GM23248 (cell line): ENCODE measurements around the gene SEMA4D. TPM values are rescaled to one million over a fixed set of nuclear protein-coding genes. Genes with fewer than 3 reads are reported as not detected.

ENCODE experiments used
- DNase-seq: peaks from one replicate; pipeline ENCODE4 v3.0.0-alpha.2; 2015
- H2AFZ ChIP-seq: fragments of 200-600 bp; sonication (generic); 2 replicates; pipeline ENCODE4 v1.6.1; 2016; ENCODE audit warnings: antibody characterized with exemption
- H3F3A ChIP-seq: fragments of 200-600 bp; sonication (generic); 2 replicates; pipeline ENCODE4 v1.6.1; 2016; ENCODE audit warnings: mild to moderate bottlenecking, antibody characterized with exemption, mixed run types; ENCODE audit not compliant: insufficient read depth
- H3K27ac ChIP-seq: fragments of 200-600 bp; sonication (generic); 2 replicates; pipeline ENCODE4 v1.5.1; 2016; ENCODE audit warnings: mild to moderate bottlenecking
- H3K27me3 ChIP-seq: fragments of 200-600 bp; sonication (generic); replicated peaks from 2 replicates; pipeline ENCODE4 v1.6.1; 2016; ENCODE audit warnings: mild to moderate bottlenecking; ENCODE audit not compliant: insufficient read depth
- H3K36me3 ChIP-seq: fragments of 200-600 bp; sonication (generic); 2 replicates; pipeline ENCODE4 v1.6.1; 2016; ENCODE audit warnings: low read depth, mild to moderate bottlenecking
- H3K4me1 ChIP-seq: fragments of 200-600 bp; sonication (generic); 2 replicates; pipeline ENCODE4 v1.6.1; 2016; ENCODE audit warnings: mild to moderate bottlenecking; ENCODE audit not compliant: insufficient read depth
- H3K4me2 ChIP-seq: fragments of 200-600 bp; sonication (generic); one replicate; pipeline ENCODE4 v1.6.1; 2016; ENCODE audit warnings: mild to moderate bottlenecking; ENCODE audit not compliant: unreplicated experiment
- H3K4me3 ChIP-seq: fragments of 200-600 bp; sonication (generic); 2 replicates; pipeline ENCODE4 v1.5.1; 2016; ENCODE audit warnings: mild to moderate bottlenecking
- H3K79me2 ChIP-seq: fragments of 200-600 bp; sonication (generic); 2 replicates; pipeline ENCODE4 v1.6.1; 2016; ENCODE audit warnings: mild to moderate bottlenecking; ENCODE audit not compliant: insufficient read depth
- H3K9ac ChIP-seq: fragments of 200-600 bp; sonication (generic); 2 replicates; pipeline ENCODE4 v1.6.1; 2016; ENCODE audit warnings: mild to moderate bottlenecking
- H3K9me2 ChIP-seq: fragments of 200-600 bp; sonication (generic); 2 replicates; pipeline ENCODE4 v1.6.1; 2016; ENCODE audit warnings: mixed run types, mild to moderate bottlenecking, moderate library complexity; ENCODE audit not compliant: insufficient read depth
- H3K9me3 ChIP-seq: fragments of 200-600 bp; sonication (generic); one replicate; pipeline ENCODE4 v1.6.1; 2017; ENCODE audit warnings: low read depth
- H4K20me1 ChIP-seq: fragments of 200-600 bp; sonication (generic); 2 replicates; pipeline ENCODE4 v1.6.0; 2016; ENCODE audit not compliant: insufficient read depth
- EZH2 ChIP-seq: fragments of 200-600 bp; sonication (generic); IDR thresholded peaks from 2 replicates; pipeline ENCODE4 v1.6.1; 2018; ENCODE audit warnings: antibody characterized with exemption, mild to moderate bottlenecking; ENCODE audit not compliant: insufficient read depth, poor library complexity, severe bottlenecking
- EZH2phosphoT487 ChIP-seq: fragments of 200-600 bp; sonication (generic); IDR thresholded peaks from 2 replicates; pipeline ENCODE4 v1.6.1; 2018; ENCODE audit warnings: antibody characterized with exemption, moderate library complexity, mild to moderate bottlenecking, low read depth; ENCODE audit not compliant: insufficient read depth
- WGBS, 2 experiments: methylation state at CpG; one replicate each; pipeline ENCODE4 v1.1.6; 2015 to 2017; ENCODE audit warnings: low lambda C conversion rate in 2 of 2, low coverage in 1 of 2; ENCODE audit errors: missing lambda C conversion rate in 2 of 2; 5-methylcytosine and 5-hydroxymethylcytosine counted together
- in situ Hi-C: fragments of 300-500 bp; cut with MboI; formaldehyde crosslinking; loops from 2 replicates; pipeline ENCODE4 v1.15.0; 2020
- polyA plus RNA-seq: library from polyadenylated mRNA; unstranded; fragments of >200 nt; fragmentation: Nextera tagmentation; extraction: Ambion mirVana; gene quantifications from 2 replicates; pipeline ENCODE4 v1.2.1, GENCODE V29; 2016
- total RNA-seq: library from RNA; depleted of rRNA; stranded (reverse); fragments of >200 nt; shearing (Covaris generic); gene quantifications from 2 replicates; pipeline ENCODE4 v1.2.3, GENCODE V29; 2014

Gene SEMA4D
- total and polyA plus RNA-seq, 2 experiments from 2014 or later, result 0.11 TPM

GRCh38 chr9:89417832-89418473, 80.0 kb downstream of the SEMA4D start:
- Histone ChIP-seq H3K4me3 (no peak overlapping the region), H3K27ac (no peak overlapping the region), H3F3A (no peaks in the 10 kb centered on the region), H3K4me2 (no peak overlapping the region), H3K9me2 (no peaks in the 10 kb centered on the region), H3K79me2 (no peaks in the 10 kb centered on the region), H3K27me3 (no peaks in the 10 kb centered on the region), H2AFZ (no peak overlapping the region), H3K9ac (no peak overlapping the region), H3K9me3 (no peaks in the 10 kb centered on the region), H3K36me3 (no peaks in the 10 kb centered on the region), H3K4me1 (peaks cover 5% of the 10 kb centered on the region; the same call in 1 of the 2 replicates), H4K20me1 (no peaks in the 10 kb centered on the region)
- no peak for TF ChIP-seq EZH2phosphoT487
- TF ChIP-seq EZH2, result no peak
- in situ Hi-C loops, result no loop called here
- DNase-seq, result no peak
- WGBS, 2 experiments, result 60 to 69% methylated on average over 6 of the region's 6 CpGs

GRCh38 chr9:89414670-89415324, 83.1 kb downstream of the SEMA4D start:
- in situ Hi-C loops, result no loop called here
- H2AFZ ChIP-seq, result no peak overlapping the region
- H3K27ac ChIP-seq, result no peak overlapping the region
- WGBS, 2 experiments, result 71 to 76% methylated on average over 9 of the region's 9 CpGs
- no peak overlapping the region for H3K9ac ChIP-seq
- TF ChIP-seq EZH2, result no peak
- no peak for TF ChIP-seq EZH2phosphoT487
- no peaks in the 10 kb centered on the region for H3K9me3 ChIP-seq
- no peaks in the 10 kb centered on the region for H4K20me1 ChIP-seq
- H3K27me3 ChIP-seq, result no peaks in the 10 kb centered on the region
- H3F3A ChIP-seq, result no peaks in the 10 kb centered on the region
- H3K79me2 ChIP-seq, result no peaks in the 10 kb centered on the region
- DNase-seq, result no peak
- no peak overlapping the region for H3K4me2 ChIP-seq
- no peaks in the 10 kb centered on the region for H3K9me2 ChIP-seq
- no peaks in the 10 kb centered on the region for H3K36me3 ChIP-seq
- no peaks in the 10 kb centered on the region for H3K4me1 ChIP-seq
- no peak overlapping the region for H3K4me3 ChIP-seq

- no peaks in the 10 kb centered on the region for H3K27me3 ChIP-seq
- no peak overlapping the region for H3K4me3 ChIP-seq
- no peaks in the 10 kb centered on the region for H4K20me1 ChIP-seq
- DNase-seq, result no peak
- no peak overlapping the region for H3K4me2 ChIP-seq
- H3K27ac ChIP-seq, result no peak overlapping the region
- no peaks in the 10 kb centered on the region for H3K9me3 ChIP-seq
- WGBS, 2 experiments, result 58 to 73% methylated on average over 4 of the region's 4 CpGs
- H2AFZ ChIP-seq, result no peak overlapping the region
- H3K9me2 ChIP-seq, result no peaks in the 10 kb centered on the region
- no peak for TF ChIP-seq EZH2phosphoT487
- no peak for TF ChIP-seq EZH2
- in situ Hi-C loops, result no loop called here
- H3F3A ChIP-seq, result no peaks in the 10 kb centered on the region
- no peaks in the 10 kb centered on the region for H3K36me3 ChIP-seq
- H3K9ac ChIP-seq, result no peak overlapping the region
- no peaks in the 10 kb centered on the region for H3K4me1 ChIP-seq
- no peaks in the 10 kb centered on the region for H3K79me2 ChIP-seq
These were observed 83.8 kb downstream of the SEMA4D start for GRCh38 chr9:89413963-89414638.

GRCh38 chr9:89412951-89413350, 85.0 kb downstream of the SEMA4D start:
- no peaks in the 10 kb centered on the region for H3K36me3 ChIP-seq
- H3K27ac ChIP-seq, result no peak overlapping the region
- no peaks in the 10 kb centered on the region for H3K9me2 ChIP-seq
- H3K4me1 ChIP-seq, result no peaks in the 10 kb centered on the region
- no peaks in the 10 kb centered on the region for H3K79me2 ChIP-seq
- WGBS, 2 experiments, result 67 to 72% methylated on average over 4 of the region's 4 CpGs
- no peak overlapping the region for H3K9ac ChIP-seq
- no peak overlapping the region for H2AFZ ChIP-seq
- DNase-seq, result no peak
- no peaks in the 10 kb centered on the region for H3K27me3 ChIP-seq
- H4K20me1 ChIP-seq, result no peaks in the 10 kb centered on the region
- no peak overlapping the region for H3K4me2 ChIP-seq
- in situ Hi-C loops, result no loop called here
- no peaks in the 10 kb centered on the region for H3K9me3 ChIP-seq
- H3F3A ChIP-seq, result no peaks in the 10 kb centered on the region
- H3K4me3 ChIP-seq, result no peak overlapping the region
- TF ChIP-seq EZH2phosphoT487 (no peak), EZH2 (no peak)
